HepG2 (cell line): ENCODE measurements around the gene ARHGEF38. TPM values are rescaled to one million over a fixed set of nuclear protein-coding genes. Genes with fewer than 3 reads are reported as not detected.

ENCODE experiments used
- ATRX ChIP-seq: sonication (generic); formaldehyde crosslinking; IDR thresholded peaks from 2 replicates; pipeline ENCODE4 v1.4.0; 2020; ENCODE audit warnings: missing genetic modification reagents, borderline replicate concordance
- GMEB2 ChIP-seq: IDR thresholded peaks from 2 replicates; pipeline ENCODE4 v1.6.1; 2016; ENCODE audit warnings: missing biosample characterization, missing genetic modification reagents, low read depth
- HDAC6 ChIP-seq: fragments of 200-600 bp; sonication (generic); IDR thresholded peaks from 2 replicates; pipeline ENCODE4 v1.7.0; 2017; ENCODE audit warnings: mild to moderate bottlenecking, antibody characterized with exemption, low read length, low read depth
- HMGA1 ChIP-seq: sonication (generic); formaldehyde crosslinking; conservative IDR thresholded peaks from 2 replicates; pipeline ENCODE4 v1.4.0; 2020; ENCODE audit warnings: missing genetic modification reagents
- IKZF5 ChIP-seq: IDR thresholded peaks from 2 replicates; pipeline ENCODE4 v1.6.1; 2018; ENCODE audit warnings: missing genetic modification reagents, mild to moderate bottlenecking, missing compliant biosample characterization
- MAFG ChIP-seq: sonication (generic); formaldehyde crosslinking; IDR thresholded peaks from 2 replicates; pipeline ENCODE4 v1.5.1; 2020; ENCODE audit warnings: mild to moderate bottlenecking, missing genetic modification reagents
- MBNL3 ChIP-seq: fragments of 250-450 bp; sonication (Bioruptor Pico); conservative IDR thresholded peaks from 2 replicates; pipeline ENCODE4 v1.8.0; 2022; ENCODE audit warnings: mild to moderate bottlenecking, inconsistent platforms
- MLX ChIP-seq: IDR thresholded peaks from 2 replicates; pipeline ENCODE4 v1.6.1; 2016
- NBN ChIP-seq: fragments of 450-650 bp; conservative IDR thresholded peaks from 2 replicates; pipeline ENCODE4 v1.6.1; 2017
- NFE2L2 ChIP-seq: fragments of 150-350 bp; IDR thresholded peaks from 2 replicates; pipeline ENCODE4 v1.6.1; 2014; ENCODE audit warnings: low read length
- PITX1 ChIP-seq: sonication (generic); formaldehyde crosslinking; IDR thresholded peaks from 2 replicates; pipeline ENCODE4 v1.5.1; 2020; ENCODE audit warnings: mild to moderate bottlenecking, missing genetic modification reagents
- RORA ChIP-seq: sonication (generic); formaldehyde crosslinking; IDR thresholded peaks from 2 replicates; pipeline ENCODE4 v1.5.0; 2020; ENCODE audit warnings: mild to moderate bottlenecking, missing genetic modification reagents, moderate library complexity
- SMARCC2 ChIP-seq: fragments of 450-650 bp; IDR thresholded peaks from 2 replicates; pipeline ENCODE4 v1.6.1; 2017; ENCODE audit warnings: antibody characterized with exemption, mild to moderate bottlenecking
- SOX13 ChIP-seq, 3 experiments: fragments of 450-650 bp in 1 of 3; sonication (generic) in 1 of 3; formaldehyde crosslinking in 1 of 3; IDR thresholded peaks in 2 of 3; conservative IDR thresholded peaks in 1 of 3; 2 replicates each; pipeline versions ENCODE4 v1.5.0 to v1.6.1; 2016 to 2020; ENCODE audit warnings: antibody characterized with exemption in 1 of 3, mild to moderate bottlenecking in 1 of 3, missing compliant biosample characterization in 1 of 3, missing genetic modification reagents in 1 of 3, moderate library complexity in 1 of 3
- TFE3 ChIP-seq: IDR thresholded peaks from 2 replicates; pipeline ENCODE4 v1.6.1; 2016
- TIGD3 ChIP-seq: sonication (generic); formaldehyde crosslinking; IDR thresholded peaks from 2 replicates; pipeline ENCODE4 v1.5.1; 2020; ENCODE audit warnings: mild to moderate bottlenecking, missing genetic modification reagents, borderline replicate concordance
- ZNF160 ChIP-seq: sonication (generic); formaldehyde crosslinking; IDR thresholded peaks from 2 replicates; pipeline ENCODE4 v1.8.0; 2022; ENCODE audit warnings: mild to moderate bottlenecking, inconsistent platforms, missing genetic modification reagents
- ZNF18 ChIP-seq: sonication (generic); formaldehyde crosslinking; IDR thresholded peaks from 2 replicates; pipeline ENCODE4 v1.8.0; 2022; ENCODE audit warnings: mild to moderate bottlenecking, missing genetic modification reagents; ENCODE audit not compliant: insufficient replicate concordance
- ZNF234 ChIP-seq: sonication (generic); formaldehyde crosslinking; conservative IDR thresholded peaks from 2 replicates; pipeline ENCODE4 v1.5.1; 2020; ENCODE audit warnings: mild to moderate bottlenecking, missing genetic modification reagents
- ZNF441 ChIP-seq: sonication (generic); formaldehyde crosslinking; IDR thresholded peaks from 2 replicates; pipeline ENCODE4 v1.7.0; 2021; ENCODE audit warnings: missing genetic modification reagents, borderline replicate concordance
- ZSCAN12 ChIP-seq: sonication (generic); formaldehyde crosslinking; IDR thresholded peaks from 2 replicates; pipeline ENCODE4 v1.9.0; 2021; ENCODE audit warnings: mild to moderate bottlenecking, missing genetic modification reagents
- polyA plus RNA-seq, 8 experiments: library from polyadenylated mRNA; depleted of rRNA in 3 of 8; stranded (reverse) in 7 of 8; unstranded in 1 of 8; fragments of >200 nt; fragmentation: Illumina TruSeq in 4 of 8; extraction: Trizol in 4 of 8; gene quantifications; 2 replicates each; pipeline versions ENCODE4 v1.2.1 to v1.2.3, GENCODE V29; 2011 to 2016; ENCODE audit warnings: low read depth in 4 of 8, missing spikeins in 1 of 8, mixed read lengths in 1 of 8; ENCODE audit not compliant: insufficient read depth in 1 of 8
- total RNA-seq, 5 experiments: library from RNA; depleted of rRNA; stranded (reverse); fragments of >200 nt; fragmentation: Illumina TruSeq; extraction: Trizol; gene quantifications; 2 replicates each; pipeline ENCODE4 v1.2.3, GENCODE V29; 2016; ENCODE audit warnings: low read depth in 1 of 5

The ARHGEF38 gene
- total and polyA plus RNA-seq, 2 of the 13 experiments (the other 11 are each of a cell fraction or from before 2014, with no cell fraction given): not detected

- TF ChIP-seq SMARCC2: no peak
- no peak for TF ChIP-seq NFE2L2
- TF ChIP-seq ZSCAN12 (CRISPR knock-in tag): no peak
- TF ChIP-seq ATRX: no peak; the same call in 1 of the 2 replicates
- no peak for TF ChIP-seq TIGD3 (CRISPR knock-in tag)
- no peak for TF ChIP-seq MAFG
- TF ChIP-seq NBN: no peak
- TF ChIP-seq ZNF234: no peak
- TF ChIP-seq SOX13 (IDR thresholded peaks at IDR 0.05): no peak
- peak in 1 of 2 experiments; percentile 78; a peak in 2 of 4 replicates for TF ChIP-seq SOX13 (CRISPR knock-in tag; conservative IDR thresholded peaks at IDR 0.05 in 1 of 2, IDR thresholded peaks at IDR 0.05 in 1 of 2)
- TF ChIP-seq ZNF160 (CRISPR knock-in tag): peak; percentile 97
- TF ChIP-seq RORA (CRISPR knock-in tag): 0 out of 2 replicates have a peak, but pooled peaks have one; percentile 65
- peak; percentile 71; the same call in 1 of the 2 replicates for TF ChIP-seq TFE3 (CRISPR knock-in tag)
- TF ChIP-seq ZNF18: peak; percentile 73
- TF ChIP-seq HMGA1 (CRISPR knock-in tag): no peak
- TF ChIP-seq PITX1: peak; percentile 85
- peak; percentile 65; the same call in 1 of the 2 replicates for TF ChIP-seq MLX
- TF ChIP-seq MBNL3 (CRISPR knock-in tag): no peak
- peak; percentile 74; the same call in 1 of the 2 replicates for TF ChIP-seq ZNF441 (CRISPR knock-in tag)
- TF ChIP-seq IKZF5 (CRISPR knock-in tag): peak; percentile 99
- no peak for TF ChIP-seq HDAC6
- TF ChIP-seq GMEB2 (CRISPR knock-in tag): 0 out of 2 replicates have a peak, but pooled peaks have one; percentile 35
Observed at GRCh38 chr4:105708181-105709080, 156.0 kb downstream of the ARHGEF38 start, which contains the start of the genes GSTCD and INTS12 (continued).
